Measurements from ENCODE around the gene YWHAB. TPM values are rescaled to one million over a fixed set of nuclear protein-coding genes. Genes with fewer than 3 reads are reported as not detected.

Gene YWHAB
- total and polyA plus RNA-seq, 2 donors (not counting 1 experiment from before 2014, with no cell fraction given) = 89.7 to 321 TPM

DNA sequence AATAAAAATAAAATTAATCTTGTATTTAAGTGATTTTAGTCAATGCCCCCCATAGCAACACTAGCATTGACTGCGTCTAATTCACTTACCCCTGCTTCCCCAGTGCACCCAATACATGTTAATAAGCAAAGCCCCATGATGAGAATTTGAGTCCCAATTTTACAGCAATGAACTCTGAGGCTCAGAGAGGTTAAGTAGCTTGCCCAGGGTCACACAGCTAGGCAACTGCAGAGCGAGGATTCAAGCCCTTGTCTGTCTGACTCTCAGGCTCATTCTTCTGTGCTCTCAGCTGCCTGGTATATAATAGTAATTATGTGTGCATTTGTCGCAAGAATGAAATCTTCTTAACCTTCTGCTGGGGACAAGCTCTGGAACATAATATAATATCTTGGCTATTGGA is 32.8 kb downstream of the YWHAB start:
- Histone ChIP-seq H3K27me3 (ENCODE audit: control insufficient read depth, insufficient read depth, low read length) (no peaks in the 10 kb centered on the region), H3K4me1 (ENCODE audit: control insufficient read depth, extremely low read depth, insufficient read depth, low read length) (no peaks in the 10 kb centered on the region)
- no peak for DNase-seq (ENCODE audit: low read depth in 2 of 2)

DNA sequence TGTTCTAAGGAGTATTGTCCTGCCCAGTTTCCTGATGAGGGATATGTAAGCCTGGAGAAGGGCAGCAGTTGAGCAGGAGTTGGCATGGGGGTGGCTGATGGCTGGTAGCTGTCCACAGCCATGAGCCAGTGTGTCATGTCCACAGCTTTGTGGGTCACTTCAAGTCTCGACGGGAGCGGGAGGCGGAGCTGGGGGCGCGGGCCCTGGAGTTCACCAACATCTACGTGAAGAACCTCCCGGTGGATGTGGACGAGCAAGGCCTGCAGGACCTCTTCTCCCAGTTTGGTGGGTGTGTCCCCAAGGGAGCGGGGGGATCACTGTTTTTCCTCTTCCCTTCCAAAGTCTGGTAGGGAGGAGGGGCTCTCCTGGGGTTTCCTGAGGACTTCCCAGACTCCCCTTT is 33.3 kb downstream of the YWHAB start:
- Histone ChIP-seq H4K20me1 (ENCODE audit: control insufficient read depth, extremely low read depth, insufficient read depth, low read length) (no peaks in the 10 kb centered on the region), H3K27me3 (ENCODE audit: control insufficient read depth, insufficient read depth, low read length) (no peaks in the 10 kb centered on the region), H3K9ac (ENCODE audit: insufficient read depth, low read length) (no peak overlapping the region)

More for the DNA sequence above, 32.8 kb downstream of the YWHAB start:
- no peaks in the 10 kb centered on the region for H3K9me3 ChIP-seq (ENCODE audit: control insufficient read depth, insufficient read depth, low read depth, low read length)
- no peak overlapping the region for H2AFZ ChIP-seq (ENCODE audit: low read length)
- H3K9ac ChIP-seq (ENCODE audit: insufficient read depth, low read length) = no peak overlapping the region
- H3K79me2 ChIP-seq (ENCODE audit: control insufficient read depth, insufficient read depth, low read length) = no peaks in the 10 kb centered on the region
- H3K4me3 ChIP-seq (replicated peaks in 1 of 4; ENCODE audit: control extremely low read depth in 1 of 4, insufficient read depth in 1 of 4, low read depth in 3 of 4, low read length in 4 of 4) = no peak overlapping the region
- no peak overlapping the region for H3K4me2 ChIP-seq (ENCODE audit: extremely low read depth, insufficient read depth, low read length)
- TF ChIP-seq CTCF (conservative IDR thresholded peaks at IDR 0.05 in 1 of 2, IDR thresholded peaks at IDR 0.05 in 1 of 2; ENCODE audit: low read depth in 1 of 2, low read length in 2 of 2) = no peak
- no peak for TF ChIP-seq EZH2 (IDR thresholded peaks at IDR 0.05; ENCODE audit: low read length, missing control alignments)
- H3K27ac ChIP-seq (ENCODE audit: insufficient read depth, low read length) = no peak overlapping the region
- H4K20me1 ChIP-seq (ENCODE audit: control insufficient read depth, extremely low read depth, insufficient read depth, low read length) = no peaks in the 10 kb centered on the region
- H3K36me3 ChIP-seq (ENCODE audit: control insufficient read depth, insufficient read depth, low read length) = peaks cover 9% of the 10 kb centered on the region

GRCh38 chr20:44921447-44921846 is 35.9 kb downstream of the YWHAB start:
- Histone ChIP-seq H4K20me1 (ENCODE audit: control insufficient read depth, extremely low read depth, insufficient read depth, low read length) (no peaks in the 10 kb centered on the region), H3K4me1 (ENCODE audit: control insufficient read depth, extremely low read depth, insufficient read depth, low read length) (no peaks in the 10 kb centered on the region), H3K27me3 (ENCODE audit: control insufficient read depth, insufficient read depth, low read length) (no peaks in the 10 kb centered on the region), H3K4me2 (ENCODE audit: extremely low read depth, insufficient read depth, low read length) (no peak overlapping the region), H2AFZ (ENCODE audit: low read length) (no peak overlapping the region), H3K36me3 (ENCODE audit: control insufficient read depth, insufficient read depth, low read length) (peaks cover 4% of the 10 kb centered on the region), H3K9me3 (ENCODE audit: control insufficient read depth, insufficient read depth, low read depth, low read length) (no peaks in the 10 kb centered on the region), H3K9ac (ENCODE audit: insufficient read depth, low read length) (no peak overlapping the region), H3K27ac (ENCODE audit: insufficient read depth, low read length) (no peak overlapping the region), H3K79me2 (ENCODE audit: control insufficient read depth, insufficient read depth, low read length) (no peaks in the 10 kb centered on the region), H3K4me3 (replicated peaks in 1 of 4; ENCODE audit: control extremely low read depth in 1 of 4, insufficient read depth in 1 of 4, low read depth in 3 of 4, low read length in 4 of 4) (no peak overlapping the region)
- no peak for DNase-seq (ENCODE audit: low read depth in 2 of 2)
- TF ChIP-seq CTCF (conservative IDR thresholded peaks at IDR 0.05 in 1 of 2, IDR thresholded peaks at IDR 0.05 in 1 of 2; ENCODE audit: low read depth in 1 of 2, low read length in 2 of 2) = no peak
- no peak for TF ChIP-seq EZH2 (IDR thresholded peaks at IDR 0.05; ENCODE audit: low read length, missing control alignments)

More for the DNA sequence above, 33.3 kb downstream of the YWHAB start:
- Histone ChIP-seq H3K4me3 (replicated peaks in 1 of 4; ENCODE audit: control extremely low read depth in 1 of 4, insufficient read depth in 1 of 4, low read depth in 3 of 4, low read length in 4 of 4) (no peak overlapping the region), H3K9me3 (ENCODE audit: control insufficient read depth, insufficient read depth, low read depth, low read length) (no peaks in the 10 kb centered on the region), H3K36me3 (ENCODE audit: control insufficient read depth, insufficient read depth, low read length) (peaks cover 6% of the 10 kb centered on the region), H3K27ac (ENCODE audit: insufficient read depth, low read length) (no peak overlapping the region), H2AFZ (ENCODE audit: low read length) (no peak overlapping the region), H3K4me2 (ENCODE audit: extremely low read depth, insufficient read depth, low read length) (no peak overlapping the region), H3K79me2 (ENCODE audit: control insufficient read depth, insufficient read depth, low read length) (no peaks in the 10 kb centered on the region), H3K4me1 (ENCODE audit: control insufficient read depth, extremely low read depth, insufficient read depth, low read length) (no peaks in the 10 kb centered on the region)
- no peak for DNase-seq (ENCODE audit: low read depth in 2 of 2)
- TF ChIP-seq CTCF (conservative IDR thresholded peaks at IDR 0.05 in 1 of 2, IDR thresholded peaks at IDR 0.05 in 1 of 2; ENCODE audit: low read depth in 1 of 2, low read length in 2 of 2) = no peak
- no peak for TF ChIP-seq EZH2 (IDR thresholded peaks at IDR 0.05; ENCODE audit: low read length, missing control alignments)

All from fibroblast of lung (primary cell).